NT2/D1 (cell line): ENCODE measurements around the gene TMEM106C.

ENCODE experiments used
- YY1 ChIP-seq: IDR thresholded peaks from 2 replicates; pipeline ENCODE4 v1.6.1; 2011; ENCODE audit not compliant: insufficient read length, insufficient read depth
- ZNF274 ChIP-seq: IDR thresholded peaks from 2 replicates; pipeline ENCODE4 v1.6.1; 2011; ENCODE audit warnings: mild to moderate bottlenecking, low read depth, low read length

- no peak for TF ChIP-seq ZNF274
- TF ChIP-seq YY1: no peak
Measured at GRCh38 chr12:47930634-47931033, 32.8 kb upstream of the TMEM106C start.
